ENCODE results near the gene RAB22A.

RAB22A gene

DNA sequence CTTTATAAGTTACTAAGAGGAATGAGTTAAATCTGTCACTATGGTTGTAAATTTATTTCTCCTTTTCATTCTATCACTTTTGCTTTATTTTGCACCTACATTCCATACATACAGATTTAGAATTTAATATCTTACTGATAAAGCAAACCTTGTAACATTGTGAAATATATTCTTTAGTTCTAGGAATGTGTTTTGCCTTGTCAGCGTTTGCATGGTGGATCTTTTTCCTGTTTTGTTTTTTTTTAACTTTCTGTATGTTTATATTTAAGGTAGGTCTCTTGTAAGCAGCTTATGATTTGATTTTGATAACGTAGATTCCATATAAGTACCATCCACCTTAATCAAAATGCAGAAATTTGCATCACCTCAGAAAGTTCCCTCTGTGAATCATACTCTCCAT, 16.4 kb downstream of the RAB22A start:
- DNase-seq (ENCODE audit: low spot score) = no peak
- in situ Hi-C loops (cut with MboI; ENCODE audit: low sequenced_read_pairs, unreplicated experiment) = no loop called here
- TF ChIP-seq, protein P1, sequence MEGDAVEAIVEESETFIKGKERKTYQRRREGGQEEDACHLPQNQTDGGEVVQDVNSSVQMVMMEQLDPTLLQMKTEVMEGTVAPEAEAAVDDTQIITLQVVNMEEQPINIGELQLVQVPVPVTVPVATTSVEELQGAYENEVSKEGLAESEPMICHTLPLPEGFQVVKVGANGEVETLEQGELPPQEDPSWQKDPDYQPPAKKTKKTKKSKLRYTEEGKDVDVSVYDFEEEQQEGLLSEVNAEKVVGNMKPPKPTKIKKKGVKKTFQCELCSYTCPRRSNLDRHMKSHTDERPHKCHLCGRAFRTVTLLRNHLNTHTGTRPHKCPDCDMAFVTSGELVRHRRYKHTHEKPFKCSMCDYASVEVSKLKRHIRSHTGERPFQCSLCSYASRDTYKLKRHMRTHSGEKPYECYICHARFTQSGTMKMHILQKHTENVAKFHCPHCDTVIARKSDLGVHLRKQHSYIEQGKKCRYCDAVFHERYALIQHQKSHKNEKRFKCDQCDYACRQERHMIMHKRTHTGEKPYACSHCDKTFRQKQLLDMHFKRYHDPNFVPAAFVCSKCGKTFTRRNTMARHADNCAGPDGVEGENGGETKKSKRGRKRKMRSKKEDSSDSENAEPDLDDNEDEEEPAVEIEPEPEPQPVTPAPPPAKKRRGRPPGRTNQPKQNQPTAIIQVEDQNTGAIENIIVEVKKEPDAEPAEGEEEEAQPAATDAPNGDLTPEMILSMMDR (IDR thresholded peaks at IDR 0.05; ENCODE audit: borderline replicate concordance, control extremely low read depth, extremely low read depth, insufficient read depth, missing control alignments) = no peak

DNA sequence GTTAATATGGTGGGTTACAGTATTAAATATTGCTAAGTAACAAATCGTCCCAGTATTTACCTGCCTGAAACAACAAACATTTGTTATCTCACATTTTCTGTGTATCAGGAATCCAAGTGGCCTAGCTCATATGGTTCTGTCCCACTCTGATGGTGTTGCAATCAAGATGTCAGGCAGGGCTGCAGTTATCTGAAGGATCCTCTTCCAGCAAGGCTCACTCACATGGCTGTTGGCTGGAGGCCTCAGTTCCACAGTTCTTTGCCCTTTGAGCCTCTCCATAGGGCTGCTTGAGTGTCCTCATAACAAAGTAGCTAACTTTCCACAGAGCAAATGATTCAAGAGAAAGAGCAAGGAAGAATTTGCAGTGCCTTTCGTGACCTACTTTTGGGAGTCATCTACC, 17.7 kb downstream of the RAB22A start:
- TF ChIP-seq, protein P1 (IDR thresholded peaks at IDR 0.05; ENCODE audit: borderline replicate concordance, control extremely low read depth, extremely low read depth, insufficient read depth, missing control alignments) = no peak
- no peak for DNase-seq (ENCODE audit: low spot score)
- in situ Hi-C loops (cut with MboI; ENCODE audit: low sequenced_read_pairs, unreplicated experiment) = no loop called here

DNA sequence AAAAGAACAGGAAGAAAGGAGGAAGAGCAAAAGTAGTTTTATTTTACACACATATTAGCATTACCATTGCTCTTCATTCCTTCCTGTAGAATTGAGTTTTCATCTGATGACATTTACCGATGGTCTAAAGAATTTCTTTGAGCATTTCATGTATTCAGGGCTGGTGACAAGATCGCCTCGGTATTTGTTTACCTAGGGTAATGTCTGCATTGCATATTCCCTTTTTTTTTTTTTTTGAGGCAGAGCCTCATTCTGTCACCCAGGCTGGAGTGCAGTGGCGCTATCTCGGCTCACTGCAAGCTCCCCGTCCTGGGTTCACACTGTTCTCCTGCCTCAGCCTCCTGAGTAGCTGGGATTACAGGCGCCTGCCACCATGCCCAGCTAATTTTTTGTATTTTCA, 19.3 kb downstream of the RAB22A start:
- TF ChIP-seq, protein P1 (IDR thresholded peaks at IDR 0.05; ENCODE audit: borderline replicate concordance, control extremely low read depth, extremely low read depth, insufficient read depth, missing control alignments) = no peak
- no peak for DNase-seq (ENCODE audit: low spot score)
- in situ Hi-C loops (cut with MboI; ENCODE audit: low sequenced_read_pairs, unreplicated experiment) = no loop called here

DNA sequence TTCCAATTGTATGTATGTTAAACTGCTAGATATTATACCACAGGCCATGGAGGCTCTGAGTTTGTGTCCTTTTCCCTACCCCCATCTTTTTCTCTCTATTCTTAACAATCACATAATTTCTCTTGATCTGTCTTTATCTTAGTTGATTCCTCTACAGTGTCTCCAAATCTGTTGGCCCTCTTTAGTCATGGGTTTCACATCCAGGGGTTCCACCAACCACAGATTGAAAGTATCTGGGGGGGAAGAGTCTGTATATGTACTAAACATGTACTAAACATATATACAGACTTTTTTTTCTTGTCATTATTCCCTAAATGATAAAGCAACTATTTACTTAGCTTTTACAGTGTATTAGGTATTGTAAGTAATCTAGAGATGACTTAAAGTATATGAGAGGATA, 20.2 kb downstream of the RAB22A start:
- in situ Hi-C loops (cut with MboI; ENCODE audit: low sequenced_read_pairs, unreplicated experiment) = no loop called here
- TF ChIP-seq, protein P1 (IDR thresholded peaks at IDR 0.05; ENCODE audit: borderline replicate concordance, control extremely low read depth, extremely low read depth, insufficient read depth, missing control alignments) = no peak
- no peak for DNase-seq (ENCODE audit: low spot score)

DNA sequence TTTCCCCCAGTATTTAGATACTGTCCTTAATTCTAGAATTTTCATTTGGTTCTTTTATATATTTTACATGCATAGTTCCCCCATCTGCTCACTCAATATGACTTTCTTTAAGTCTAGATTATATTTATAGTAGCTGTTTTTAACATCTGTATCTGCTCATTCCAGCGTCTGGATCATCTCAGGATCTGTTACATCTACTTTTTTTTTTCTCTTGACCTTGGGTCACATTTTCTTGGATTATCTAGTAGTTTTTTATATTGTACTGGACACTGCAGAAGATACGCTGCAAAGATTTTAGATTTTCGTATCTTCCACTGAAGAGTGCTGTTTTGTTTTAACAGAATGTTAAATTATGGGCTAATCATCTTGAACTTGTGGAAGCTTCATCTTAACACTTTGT, 20.7 kb downstream of the RAB22A start:
- DNase-seq (ENCODE audit: low spot score) = no peak
- in situ Hi-C loops (cut with MboI; ENCODE audit: low sequenced_read_pairs, unreplicated experiment) = no loop called here

DNA sequence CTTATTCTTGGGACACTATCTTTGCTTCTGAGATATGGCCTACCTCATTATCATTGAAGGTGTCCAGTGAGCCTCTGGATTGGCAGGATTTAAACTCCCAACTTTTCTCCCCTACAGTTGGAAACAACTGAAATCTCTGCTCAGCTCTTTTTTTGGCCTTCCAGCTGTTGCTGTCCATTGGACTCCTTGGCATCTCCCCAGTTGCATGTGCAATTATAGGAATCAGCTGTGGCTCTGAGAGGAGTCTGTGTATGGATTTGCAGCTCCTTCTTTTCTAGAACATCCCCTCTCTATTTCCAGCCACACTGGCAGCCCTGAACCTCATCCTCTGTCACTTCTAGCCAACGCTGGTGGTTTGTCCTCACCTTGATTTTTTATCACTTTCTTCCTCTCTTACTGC, 21.2 kb downstream of the RAB22A start:
- TF ChIP-seq, protein P1 (IDR thresholded peaks at IDR 0.05; ENCODE audit: borderline replicate concordance, control extremely low read depth, extremely low read depth, insufficient read depth, missing control alignments) = no peak
- DNase-seq (ENCODE audit: low spot score) = no peak
- in situ Hi-C loops (cut with MboI; ENCODE audit: low sequenced_read_pairs, unreplicated experiment) = no loop called here

More for the DNA sequence above, 20.7 kb downstream of the RAB22A start:
- TF ChIP-seq, protein P1 (IDR thresholded peaks at IDR 0.05; ENCODE audit: borderline replicate concordance, control extremely low read depth, extremely low read depth, insufficient read depth, missing control alignments) = no peak

Data from GM13976 (cell line).